ENCODE results near the gene TMEM97. TPM values are rescaled to one million over a fixed set of nuclear protein-coding genes. Genes with fewer than 3 reads are reported as not detected.

TMEM97 gene
- total RNA-seq, 1 donor from 2014 or later: 13.2 TPM

GRCh38 chr17:28363776-28364650, 45.0 kb downstream of the TMEM97 start:
- no peak for DNase-seq (ENCODE audit: extremely low read depth, low read depth, low spot score)

- DNase-seq (ENCODE audit: extremely low read depth, low read depth, low spot score): no peak
These were observed 45.8 kb downstream of the TMEM97 start, which contains the start of gene SEBOX for GRCh38 chr17:28364665-28365363. Gene SEBOX, minus strand, starts transcription at chr17:28365199. Its CDS starts 48 bp downstream, at chr17:28365151.

GRCh38 chr17:28365487-28365886, 46.5 kb downstream of the TMEM97 start:
- DNase-seq (ENCODE audit: extremely low read depth, low read depth, low spot score): no peak

GRCh38 chr17:28366605-28367004, 47.6 kb downstream of the TMEM97 start:
- no peak for DNase-seq (ENCODE audit: extremely low read depth, low read depth, low spot score)

GRCh38 chr17:28367641-28368305, 48.8 kb downstream of the TMEM97 start:
- DNase-seq (ENCODE audit: extremely low read depth, low read depth, low spot score): no peak

GRCh38 chr17:28368306-28368831, 49.4 kb downstream of the TMEM97 start:
- no peak for DNase-seq (ENCODE audit: extremely low read depth, low read depth, low spot score)

GRCh38 chr17:28368915-28369683, 50.1 kb downstream of the TMEM97 start:
- no peak for DNase-seq (ENCODE audit: extremely low read depth, low read depth, low spot score)

GRCh38 chr17:28369684-28370034, 50.7 kb downstream of the TMEM97 start:
- no peak for DNase-seq (ENCODE audit: extremely low read depth, low read depth, low spot score)

GRCh38 chr17:28370035-28370743, 51.2 kb downstream of the TMEM97 start, which contains the start of gene VTN:
Gene VTN, minus strand, starts transcription at chr17:28370307. Its CDS starts 104 bp downstream, at chr17:28370203.
- DNase-seq (ENCODE audit: extremely low read depth, low read depth, low spot score): no peak

- no peak for DNase-seq (ENCODE audit: extremely low read depth, low read depth, low spot score)
These were observed 51.7 kb downstream of the TMEM97 start for GRCh38 chr17:28370744-28371103.

GRCh38 chr17:28371245-28372202, 52.5 kb downstream of the TMEM97 start, which contains the start of gene SARM1:
Gene SARM1, plus strand, starts transcription at chr17:28371694. Its CDS starts 339 bp downstream, at chr17:28372033.
- DNase-seq (ENCODE audit: extremely low read depth, low read depth, low spot score): no peak

- no peak for DNase-seq (ENCODE audit: extremely low read depth, low read depth, low spot score)
These were observed 53.4 kb downstream of the TMEM97 start for GRCh38 chr17:28372203-28372944.

- no peak for DNase-seq (ENCODE audit: extremely low read depth, low read depth, low spot score)
These were observed 53.9 kb downstream of the TMEM97 start for GRCh38 chr17:28372945-28373274.

Other genes starting within 250 kb of the TMEM97 start
- gene IFT20, start 16.3 kb downstream of the TMEM97 start, total RNA-seq: 59.4 and 66.1 TPM in 2 replicates
- gene TNFAIP1, start 16.6 kb downstream of the TMEM97 start, total RNA-seq: 102 and 120 TPM in 2 replicates
- 74.5 and 83.4 TPM in 2 replicates for gene POLDIP2, start 38.3 kb downstream of the TMEM97 start, total RNA-seq
- gene SEBOX, start 46.0 kb downstream of the TMEM97 start, total RNA-seq: not detected in 2 replicates
- gene VTN, start 51.1 kb downstream of the TMEM97 start, total RNA-seq: 0.05 TPM in 1 of 2 replicates, not detected in the other
- 4.7 and 6.7 TPM in 2 replicates for gene SARM1, start 52.5 kb downstream of the TMEM97 start, total RNA-seq
- 2.2 and 3.3 TPM in 2 replicates for gene SLC46A1, start 87.0 kb downstream of the TMEM97 start, total RNA-seq
- gene SLC13A2, start 154.4 kb downstream of the TMEM97 start, total RNA-seq: not detected in 2 replicates
- gene FOXN1, start 187.1 kb downstream of the TMEM97 start, total RNA-seq: not detected in 2 replicates
- gene UNC119, start 233.4 kb downstream of the TMEM97 start, total RNA-seq: 38.0 and 40.0 TPM in 2 replicates